ENCODE results near the gene SCAMP5.

SCAMP5 gene

DNA sequence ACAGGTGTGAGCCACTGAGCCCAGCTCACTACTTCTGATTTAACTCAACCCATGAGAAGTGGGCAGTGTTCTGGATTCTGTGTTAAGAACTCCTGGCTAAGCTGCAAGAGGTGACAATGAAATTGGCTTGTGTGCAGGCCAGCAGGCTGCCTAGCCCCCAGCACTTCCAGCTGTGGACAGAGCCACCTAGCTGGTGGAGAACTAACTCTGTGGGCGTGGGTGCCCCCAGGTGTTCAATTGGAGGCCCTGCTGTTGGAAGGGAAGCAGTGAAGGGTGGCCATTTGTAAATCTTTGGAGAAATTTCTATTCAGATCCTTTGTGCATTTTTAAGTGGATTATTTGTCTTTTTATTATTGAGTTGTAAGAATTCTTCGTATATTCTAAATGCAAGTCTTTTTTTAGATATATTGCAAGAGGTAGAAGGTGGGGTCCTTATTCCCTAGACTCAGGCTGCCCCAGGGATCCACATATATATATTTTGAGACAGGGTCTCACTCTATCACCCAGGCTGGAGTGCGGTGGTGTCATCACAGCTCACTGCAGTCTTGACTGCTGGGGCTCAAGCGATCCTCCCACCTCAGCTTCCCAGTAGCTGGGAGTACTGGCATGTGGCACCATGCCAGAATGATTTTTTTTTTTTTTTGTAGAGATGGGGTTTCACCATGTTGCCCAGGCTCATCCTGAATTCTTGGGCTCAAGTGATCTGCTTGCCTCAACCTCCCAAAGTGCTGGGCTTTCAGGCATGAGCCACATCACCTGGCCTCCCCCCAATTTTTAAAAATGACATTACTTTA, 7.2 kb upstream of the SCAMP5 start:
- no peak overlapping the region for H3K4me3 ChIP-seq (ENCODE audit: low read length)
- no peaks in the 10 kb centered on the region for H3K27me3 ChIP-seq (ENCODE audit: insufficient read depth, low read length)
- H3K9me3 ChIP-seq (ENCODE audit: low read length) = no peaks in the 10 kb centered on the region
- H2AFZ ChIP-seq (ENCODE audit: low read depth, low read length) = no peak overlapping the region
- H3K4me1 ChIP-seq (ENCODE audit: insufficient read depth, low read length) = no peaks in the 10 kb centered on the region
- H3K36me3 ChIP-seq (ENCODE audit: insufficient read depth, low read length) = no peaks in the 10 kb centered on the region

DNA sequence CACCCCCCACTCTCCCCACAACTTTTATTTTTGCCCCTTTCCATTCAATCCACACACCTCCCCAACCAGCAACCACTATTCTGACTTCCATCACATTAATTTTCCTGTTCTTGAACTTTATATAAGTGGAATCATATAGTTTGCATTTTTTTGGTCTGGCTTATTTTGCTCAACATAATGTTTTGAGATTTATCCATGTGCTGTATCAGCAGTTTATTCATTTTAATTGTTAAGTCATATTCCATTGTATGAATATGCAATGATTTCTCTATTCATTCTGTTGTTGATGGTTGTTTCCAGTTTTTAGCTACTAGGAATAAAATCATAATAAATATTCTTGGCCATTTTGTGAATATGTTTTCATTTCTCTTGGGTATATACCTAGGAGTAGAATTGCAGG, 5.8 kb upstream of the SCAMP5 start:
- no peak overlapping the region for H3K4me3 ChIP-seq (ENCODE audit: low read length)
- no peak overlapping the region for H2AFZ ChIP-seq (ENCODE audit: low read depth, low read length)
- no peaks in the 10 kb centered on the region for H3K4me1 ChIP-seq (ENCODE audit: insufficient read depth, low read length)
- no peaks in the 10 kb centered on the region for H3K9me3 ChIP-seq (ENCODE audit: low read length)
- no peaks in the 10 kb centered on the region for H3K27me3 ChIP-seq (ENCODE audit: insufficient read depth, low read length)
- no peaks in the 10 kb centered on the region for H3K36me3 ChIP-seq (ENCODE audit: insufficient read depth, low read length)

DNA sequence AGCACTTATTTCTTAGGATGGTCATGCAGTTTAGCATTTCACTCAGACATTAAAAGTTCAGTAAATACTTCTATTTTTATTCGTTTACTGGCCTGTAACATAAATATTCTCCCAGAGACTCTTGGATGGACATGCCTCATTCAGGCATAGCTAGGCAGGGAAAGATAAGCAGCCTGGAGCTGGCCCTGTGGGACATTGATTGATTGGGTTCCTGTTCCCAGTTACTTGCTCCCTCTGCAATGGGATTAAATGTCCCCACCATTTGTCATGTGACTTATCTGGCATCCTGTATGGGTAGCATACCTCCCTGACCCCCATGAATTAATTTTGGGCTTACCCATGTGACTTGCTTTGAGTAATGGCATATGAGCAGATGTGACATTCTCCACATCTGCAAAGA, 2.7 kb upstream of the SCAMP5 start:
- H3K9me3 ChIP-seq (ENCODE audit: low read length) = peaks cover 4% of the 10 kb centered on the region
- no peaks in the 10 kb centered on the region for H3K36me3 ChIP-seq (ENCODE audit: insufficient read depth, low read length)
- H3K4me1 ChIP-seq (ENCODE audit: insufficient read depth, low read length) = peaks cover 13% of the 10 kb centered on the region
- no peaks in the 10 kb centered on the region for H3K27me3 ChIP-seq (ENCODE audit: insufficient read depth, low read length)
- no peak overlapping the region for H3K4me3 ChIP-seq (ENCODE audit: low read length)
- H2AFZ ChIP-seq (ENCODE audit: low read depth, low read length) = no peak overlapping the region

- Histone ChIP-seq H3K4me3 (ENCODE audit: low read length) (no peak overlapping the region), H3K9me3 (ENCODE audit: low read length) (peaks cover 4% of the 10 kb centered on the region), H2AFZ (ENCODE audit: low read depth, low read length) (no peak overlapping the region), H3K36me3 (ENCODE audit: insufficient read depth, low read length) (peaks cover 2% of the 10 kb centered on the region), H3K4me1 (ENCODE audit: insufficient read depth, low read length) (peaks cover 13% of the 10 kb centered on the region), H3K27me3 (ENCODE audit: insufficient read depth, low read length) (no peaks in the 10 kb centered on the region)
Measured at GRCh38 chr15:74994236-74994635, 1.1 kb upstream of the SCAMP5 start.

DNA sequence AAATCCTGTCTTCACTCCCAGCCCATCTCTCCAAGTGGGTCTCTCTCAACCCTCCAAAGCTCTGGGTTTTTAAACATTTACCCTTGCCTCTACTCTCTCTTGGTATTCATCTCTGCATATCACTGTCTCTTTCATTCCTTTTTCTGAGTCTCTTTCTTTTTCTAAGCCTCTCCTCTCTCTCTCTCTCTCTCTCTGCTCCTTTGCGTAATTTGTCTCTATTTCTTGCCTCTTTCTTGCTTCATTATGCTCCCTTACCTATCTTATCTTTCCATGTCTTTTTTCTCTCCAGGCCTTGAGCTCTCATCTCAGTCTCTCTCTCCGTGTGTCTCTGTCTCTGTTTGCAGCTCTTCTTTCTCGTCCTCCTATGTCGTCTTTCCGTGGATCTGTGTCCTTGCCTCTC, 678 bp upstream of the SCAMP5 start:
- H3K27me3 ChIP-seq (ENCODE audit: insufficient read depth, low read length) = no peaks in the 10 kb centered on the region
- H3K4me3 ChIP-seq (ENCODE audit: low read length) = peak overlapping the region; percentile 79
- H3K9me3 ChIP-seq (ENCODE audit: low read length) = peaks cover 4% of the 10 kb centered on the region
- H3K36me3 ChIP-seq (ENCODE audit: insufficient read depth, low read length) = peaks cover 2% of the 10 kb centered on the region
- peaks cover 13% of the 10 kb centered on the region for H3K4me1 ChIP-seq (ENCODE audit: insufficient read depth, low read length)
- H2AFZ ChIP-seq (ENCODE audit: low read depth, low read length) = peak overlapping the region; percentile 24

GRCh38 chr15:74995779-74996765, 709 bp downstream of the SCAMP5 start:
- Histone ChIP-seq H3K9me3 (ENCODE audit: low read length) (peaks cover 4% of the 10 kb centered on the region), H3K36me3 (ENCODE audit: insufficient read depth, low read length) (peaks cover 2% of the 10 kb centered on the region), H3K4me1 (ENCODE audit: insufficient read depth, low read length) (peaks cover 13% of the 10 kb centered on the region), H3K4me3 (ENCODE audit: low read length) (peak overlapping the region; percentile 79), H3K27me3 (ENCODE audit: insufficient read depth, low read length) (no peaks in the 10 kb centered on the region), H2AFZ (ENCODE audit: low read depth, low read length) (peak overlapping the region; percentile 56)

DNA sequence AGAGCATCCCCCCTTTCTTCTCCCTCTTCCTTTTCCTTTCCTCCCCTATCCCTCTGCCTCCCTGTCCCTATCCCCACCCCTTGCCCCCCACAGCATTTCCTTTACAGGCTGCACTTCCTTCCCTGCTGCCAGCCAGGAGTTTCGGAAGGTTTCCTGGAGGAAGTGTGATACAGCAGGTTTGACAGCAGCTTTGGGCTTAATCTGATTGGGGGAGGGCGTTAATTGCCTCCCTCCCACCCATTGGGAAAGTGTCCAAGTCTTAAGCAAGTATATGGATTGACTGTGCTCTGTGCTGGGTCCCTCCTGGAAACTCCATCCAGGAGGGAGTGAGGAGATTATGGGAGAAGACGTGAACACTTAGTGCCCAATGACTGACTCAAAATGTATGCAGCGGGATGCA, 1.8 kb downstream of the SCAMP5 start:
- peaks cover 4% of the 10 kb centered on the region for H3K9me3 ChIP-seq (ENCODE audit: low read length)
- H3K4me1 ChIP-seq (ENCODE audit: insufficient read depth, low read length) = peaks cover 13% of the 10 kb centered on the region
- H3K27me3 ChIP-seq (ENCODE audit: insufficient read depth, low read length) = no peaks in the 10 kb centered on the region
- H2AFZ ChIP-seq (ENCODE audit: low read depth, low read length) = no peak overlapping the region
- peaks cover 2% of the 10 kb centered on the region for H3K36me3 ChIP-seq (ENCODE audit: insufficient read depth, low read length)
- no peak overlapping the region for H3K4me3 ChIP-seq (ENCODE audit: low read length)

GRCh38 chr15:74997543-74997942, 2.2 kb downstream of the SCAMP5 start:
- Histone ChIP-seq H3K4me3 (ENCODE audit: low read length) (no peak overlapping the region), H3K4me1 (ENCODE audit: insufficient read depth, low read length) (peaks cover 13% of the 10 kb centered on the region), H3K27me3 (ENCODE audit: insufficient read depth, low read length) (no peaks in the 10 kb centered on the region), H3K9me3 (ENCODE audit: low read length) (peaks cover 4% of the 10 kb centered on the region), H2AFZ (ENCODE audit: low read depth, low read length) (no peak overlapping the region), H3K36me3 (ENCODE audit: insufficient read depth, low read length) (peaks cover 2% of the 10 kb centered on the region)

DNA sequence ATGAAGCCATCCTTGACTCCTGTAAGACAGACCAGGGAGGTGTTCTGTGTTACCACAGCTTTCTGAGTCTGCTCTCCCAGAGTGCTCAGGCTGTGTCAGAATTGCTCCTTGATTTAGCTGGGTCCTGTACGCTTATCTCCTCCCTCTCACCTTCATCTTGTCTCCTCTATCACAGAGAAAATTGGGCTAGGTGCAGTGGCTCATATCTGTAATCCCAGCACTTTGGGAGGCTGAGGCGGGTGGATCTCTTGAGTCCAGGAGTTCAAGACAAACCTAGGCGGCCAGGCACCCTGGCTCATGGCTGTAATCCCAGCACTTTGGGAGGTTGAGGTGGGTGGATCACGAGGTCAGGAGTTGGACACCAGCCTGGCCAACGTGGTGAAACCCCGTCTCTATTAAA, 5.9 kb downstream of the SCAMP5 start:
- H3K9me3 ChIP-seq (ENCODE audit: low read length) = peaks cover 4% of the 10 kb centered on the region
- H3K4me3 ChIP-seq (ENCODE audit: low read length) = no peak overlapping the region
- no peaks in the 10 kb centered on the region for H3K27me3 ChIP-seq (ENCODE audit: insufficient read depth, low read length)
- H3K36me3 ChIP-seq (ENCODE audit: insufficient read depth, low read length) = peaks cover 9% of the 10 kb centered on the region
- peaks cover 7% of the 10 kb centered on the region for H3K4me1 ChIP-seq (ENCODE audit: insufficient read depth, low read length)
- no peak overlapping the region for H2AFZ ChIP-seq (ENCODE audit: low read depth, low read length)

DNA sequence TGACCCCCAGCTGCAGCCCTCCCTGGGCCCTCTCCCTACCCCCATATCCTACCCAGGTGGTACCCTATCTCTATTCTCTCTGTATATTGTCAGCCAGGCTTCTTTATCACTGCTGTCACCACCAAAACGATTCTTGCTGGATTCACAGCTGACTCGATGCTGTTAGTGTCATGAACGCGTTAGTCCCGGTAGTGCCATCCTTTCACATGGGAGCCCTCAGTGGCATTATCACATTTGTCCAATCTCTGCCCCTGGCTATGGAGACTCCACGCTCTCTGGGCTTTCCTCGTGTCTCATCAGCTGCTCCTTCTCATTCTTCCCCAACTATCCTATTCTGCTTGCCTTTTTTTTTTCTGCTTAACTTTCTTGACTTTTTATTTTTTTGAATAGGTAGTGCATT, 7.0 kb downstream of the SCAMP5 start:
- Histone ChIP-seq H3K9me3 (ENCODE audit: low read length) (peaks cover 2% of the 10 kb centered on the region), H3K36me3 (ENCODE audit: insufficient read depth, low read length) (peaks cover 9% of the 10 kb centered on the region), H3K4me1 (ENCODE audit: insufficient read depth, low read length) (no peaks in the 10 kb centered on the region), H3K4me3 (ENCODE audit: low read length) (no peak overlapping the region), H2AFZ (ENCODE audit: low read depth, low read length) (no peak overlapping the region), H3K27me3 (ENCODE audit: insufficient read depth, low read length) (no peaks in the 10 kb centered on the region)

DNA sequence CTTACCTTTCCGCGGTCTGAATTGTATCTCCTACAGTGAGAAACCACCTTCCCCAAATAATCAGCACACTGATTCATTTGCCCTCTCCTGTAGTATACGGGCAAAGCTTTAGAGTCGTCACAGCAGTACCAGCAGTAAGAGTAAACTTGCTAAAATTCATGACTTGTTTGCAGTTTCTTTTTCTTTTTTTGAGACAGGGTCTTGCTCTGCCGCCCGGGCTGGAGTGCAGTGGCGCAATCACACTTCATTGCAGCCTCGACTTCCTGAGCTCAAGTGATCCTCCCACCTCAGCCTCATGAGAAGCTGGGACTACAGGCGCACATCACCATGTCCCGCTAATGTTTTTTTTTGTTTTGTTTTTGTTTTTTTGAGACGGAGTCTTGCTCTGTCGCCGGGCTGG, 11.9 kb downstream of the SCAMP5 start:
- Histone ChIP-seq H2AFZ (ENCODE audit: low read depth, low read length) (no peak overlapping the region), H3K4me3 (ENCODE audit: low read length) (no peak overlapping the region), H3K9me3 (ENCODE audit: low read length) (no peaks in the 10 kb centered on the region), H3K4me1 (ENCODE audit: insufficient read depth, low read length) (no peaks in the 10 kb centered on the region), H3K36me3 (ENCODE audit: insufficient read depth, low read length) (peaks cover 14% of the 10 kb centered on the region), H3K27me3 (ENCODE audit: insufficient read depth, low read length) (no peaks in the 10 kb centered on the region)

DNA sequence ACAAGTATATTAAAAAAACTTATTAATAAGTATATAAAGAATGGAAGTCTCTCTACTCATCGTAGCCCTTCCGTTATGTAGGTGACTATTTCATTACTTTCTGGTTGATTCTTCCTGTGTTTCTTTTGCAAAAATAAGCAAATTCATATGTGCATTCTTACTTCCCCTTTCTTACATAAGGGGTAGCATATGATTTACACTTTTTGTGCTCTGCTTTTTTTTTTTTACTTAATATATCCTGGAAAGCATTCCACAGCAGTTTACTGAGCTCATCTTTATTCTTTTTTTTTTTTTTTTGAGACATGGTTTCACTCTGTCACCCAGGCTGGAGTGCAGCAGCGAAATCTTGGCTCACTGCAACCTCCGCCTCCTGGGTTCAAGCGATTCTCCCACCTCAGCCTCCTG, 12.9 kb downstream of the SCAMP5 start:
- no peak overlapping the region for H3K4me3 ChIP-seq (ENCODE audit: low read length)
- peaks cover 22% of the 10 kb centered on the region for H3K36me3 ChIP-seq (ENCODE audit: insufficient read depth, low read length)
- H3K27me3 ChIP-seq (ENCODE audit: insufficient read depth, low read length) = no peaks in the 10 kb centered on the region
- H3K4me1 ChIP-seq (ENCODE audit: insufficient read depth, low read length) = no peaks in the 10 kb centered on the region
- H3K9me3 ChIP-seq (ENCODE audit: low read length) = no peaks in the 10 kb centered on the region
- no peak overlapping the region for H2AFZ ChIP-seq (ENCODE audit: low read depth, low read length)

- Histone ChIP-seq H3K4me1 (ENCODE audit: insufficient read depth, low read length) (no peaks in the 10 kb centered on the region), H3K27me3 (ENCODE audit: insufficient read depth, low read length) (no peaks in the 10 kb centered on the region), H3K9me3 (ENCODE audit: low read length) (no peaks in the 10 kb centered on the region), H3K4me3 (ENCODE audit: low read length) (no peak overlapping the region), H2AFZ (ENCODE audit: low read depth, low read length) (no peak overlapping the region), H3K36me3 (ENCODE audit: insufficient read depth, low read length) (peaks cover 26% of the 10 kb centered on the region)
Measured at GRCh38 chr15:75008629-75009326, 13.4 kb downstream of the SCAMP5 start.

Measured in neuron (in vitro differentiated cells).